ENCODE measurements around the gene CEMIP. TPM values are rescaled to one million over a fixed set of nuclear protein-coding genes. Genes with fewer than 3 reads are reported as not detected.

Gene CEMIP
- total and polyA plus RNA-seq, 12 donors: 0.08 to 2.2 (median 0.35) TPM

DNA sequence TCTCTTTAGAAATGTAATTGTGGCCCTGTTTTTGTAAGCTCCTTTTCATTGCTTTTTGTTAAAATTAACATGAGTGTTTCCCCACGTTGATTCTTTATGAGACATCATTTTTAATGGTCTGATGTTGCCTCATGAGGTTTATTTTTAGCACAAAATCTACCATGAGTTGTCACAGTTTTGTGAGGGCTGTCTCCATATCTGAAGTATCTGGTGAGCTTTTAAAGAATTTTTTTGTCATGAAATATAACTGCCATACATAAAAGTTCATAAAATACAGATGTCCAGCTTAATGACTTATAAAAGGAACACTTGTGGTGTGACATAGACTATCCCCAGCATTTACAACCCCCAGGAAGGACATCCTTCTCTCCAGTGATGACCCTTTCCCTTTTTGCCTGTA lies 34.3 kb upstream of the CEMIP start:
- peak overlapping the region in 1 of 5 donors; percentile 8 for H3K27ac ChIP-seq
- WGBS, 4 donors: 9 to 17% (median 11%) methylated on average over 1 of the region's 1 CpG

DNA sequence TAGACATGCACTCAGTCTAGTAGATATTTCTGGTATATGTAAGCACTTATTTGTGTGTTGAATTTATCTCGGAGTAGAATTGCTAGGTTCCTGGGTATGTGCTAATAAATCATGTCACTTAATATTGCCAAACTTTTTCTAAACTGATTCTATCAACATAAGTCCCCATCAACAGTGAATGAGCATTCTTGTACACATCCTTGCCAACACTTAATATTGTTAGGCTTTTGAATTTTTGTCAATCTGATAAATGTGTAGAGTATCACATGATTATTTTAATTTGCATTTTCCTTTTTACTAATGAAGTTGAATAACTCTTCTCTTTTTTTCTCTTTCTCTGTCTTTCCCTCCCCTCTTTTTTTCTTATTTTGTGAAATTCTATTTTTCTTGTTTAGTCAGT lies 33.3 kb upstream of the CEMIP start:
- H3K4me1 ChIP-seq (replicated peaks in 1 of 2): peaks cover 0 to 3% of the 10 kb centered on the region in 2 donors
- intact Hi-C loops (cut with DNase I): no loop called here
- H3K27me3 ChIP-seq: no peaks in the 10 kb centered on the region
- DNase-seq: no peak
- H3K9me3 ChIP-seq (replicated peaks in 1 of 3): no peaks in the 10 kb centered on the region
- no peak overlapping the region for H3K4me3 ChIP-seq
- H3K27ac ChIP-seq: no peak overlapping the region
- TF ChIP-seq, protein P1, sequence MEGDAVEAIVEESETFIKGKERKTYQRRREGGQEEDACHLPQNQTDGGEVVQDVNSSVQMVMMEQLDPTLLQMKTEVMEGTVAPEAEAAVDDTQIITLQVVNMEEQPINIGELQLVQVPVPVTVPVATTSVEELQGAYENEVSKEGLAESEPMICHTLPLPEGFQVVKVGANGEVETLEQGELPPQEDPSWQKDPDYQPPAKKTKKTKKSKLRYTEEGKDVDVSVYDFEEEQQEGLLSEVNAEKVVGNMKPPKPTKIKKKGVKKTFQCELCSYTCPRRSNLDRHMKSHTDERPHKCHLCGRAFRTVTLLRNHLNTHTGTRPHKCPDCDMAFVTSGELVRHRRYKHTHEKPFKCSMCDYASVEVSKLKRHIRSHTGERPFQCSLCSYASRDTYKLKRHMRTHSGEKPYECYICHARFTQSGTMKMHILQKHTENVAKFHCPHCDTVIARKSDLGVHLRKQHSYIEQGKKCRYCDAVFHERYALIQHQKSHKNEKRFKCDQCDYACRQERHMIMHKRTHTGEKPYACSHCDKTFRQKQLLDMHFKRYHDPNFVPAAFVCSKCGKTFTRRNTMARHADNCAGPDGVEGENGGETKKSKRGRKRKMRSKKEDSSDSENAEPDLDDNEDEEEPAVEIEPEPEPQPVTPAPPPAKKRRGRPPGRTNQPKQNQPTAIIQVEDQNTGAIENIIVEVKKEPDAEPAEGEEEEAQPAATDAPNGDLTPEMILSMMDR (IDR thresholded peaks at IDR 0.05): no peak
- no peak for TF ChIP-seq POLR2A (IDR thresholded peaks at IDR 0.05)
- WGBS, 4 donors: 38 to 60% (median 48%) methylated on average over 1 of the region's 1 CpG
- H3K36me3 ChIP-seq (replicated peaks in 1 of 2): no peaks in the 10 kb centered on the region

More for the DNA sequence above, 34.3 kb upstream of the CEMIP start:
- Histone ChIP-seq H3K4me1 (replicated peaks in 1 of 2) (peaks cover 0 to 3% of the 10 kb centered on the region in 2 donors), H3K36me3 (replicated peaks in 1 of 2) (no peaks in the 10 kb centered on the region), H3K9me3 (replicated peaks in 1 of 3) (no peaks in the 10 kb centered on the region), H3K27me3 (no peaks in the 10 kb centered on the region), H3K4me3 (no peak overlapping the region)
- TF ChIP-seq, protein P1 (IDR thresholded peaks at IDR 0.05): no peak
- no peak for TF ChIP-seq POLR2A (IDR thresholded peaks at IDR 0.05)
- intact Hi-C loops (cut with DNase I): no loop called here
- no peak for DNase-seq

DNA sequence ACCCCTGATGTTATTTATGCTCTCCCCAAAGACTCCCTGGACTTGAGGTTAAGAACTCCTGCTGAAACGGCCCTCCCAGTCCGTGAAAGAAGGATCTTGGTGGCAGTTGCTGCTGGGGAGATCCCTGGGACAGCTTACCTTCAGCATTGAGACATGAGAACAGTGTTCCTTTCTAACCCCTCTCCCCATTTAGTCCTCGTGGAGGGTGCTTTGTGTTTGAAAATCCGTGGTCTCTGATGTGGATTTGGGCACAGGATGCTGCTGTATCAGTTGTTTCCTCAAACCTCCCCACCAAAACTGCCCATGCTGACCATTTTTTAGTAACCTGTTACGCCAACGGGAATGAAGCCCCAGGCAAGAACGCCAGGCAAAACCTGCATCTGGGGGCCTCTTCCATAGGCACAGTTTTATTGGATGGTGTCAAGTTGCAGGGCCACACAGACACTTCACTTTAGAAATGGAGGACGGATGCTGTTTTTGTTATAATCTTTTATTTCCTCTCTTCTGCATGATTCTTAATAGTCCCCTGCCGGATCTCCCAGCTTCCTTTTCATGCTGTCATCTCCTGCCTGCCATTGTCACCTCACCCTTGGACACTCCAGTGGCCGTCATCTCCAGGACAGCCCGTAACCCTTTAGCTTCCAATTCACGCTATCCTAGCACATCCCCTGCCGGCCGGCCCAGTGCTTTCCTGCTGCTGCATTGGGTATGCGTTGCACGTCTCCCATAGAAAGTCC lies 31.7 kb upstream of the CEMIP start:
- 69 to 77% (median 71%) methylated on average over 14 to 16 of the region's 16 CpGs for WGBS, 4 donors
- Histone ChIP-seq H3K9me3 (replicated peaks in 1 of 3) (no peaks in the 10 kb centered on the region), H3K4me1 (replicated peaks in 1 of 2) (peaks cover 0 to 3% of the 10 kb centered on the region in 2 donors), H3K27ac (no peak overlapping the region), H3K36me3 (replicated peaks in 1 of 2) (no peaks in the 10 kb centered on the region), H3K4me3 (no peak overlapping the region), H3K27me3 (no peaks in the 10 kb centered on the region)
- TF ChIP-seq, protein P1 (IDR thresholded peaks at IDR 0.05): no peak
- TF ChIP-seq POLR2A (IDR thresholded peaks at IDR 0.05): no peak
- DNase-seq: no peak
- intact Hi-C loops (cut with DNase I): no loop called here

DNA sequence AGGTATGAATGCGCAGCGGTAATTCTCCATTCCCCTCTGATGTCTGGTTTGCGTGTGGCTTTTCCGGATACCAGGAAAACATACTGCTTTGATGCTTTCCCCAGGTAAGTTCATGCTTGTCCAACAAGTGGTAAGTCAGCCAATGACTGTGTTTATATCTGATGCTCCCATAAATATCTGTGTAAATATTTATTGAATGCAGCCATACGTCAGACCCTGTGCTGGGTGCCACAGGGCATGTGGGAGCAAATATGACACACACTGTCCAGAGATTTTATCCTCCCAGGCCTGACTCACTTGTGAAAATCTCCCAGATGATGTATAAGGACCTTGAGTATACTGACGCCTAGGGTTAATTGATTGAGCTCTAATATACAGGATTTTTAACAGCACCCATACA lies 29.6 kb upstream of the CEMIP start:
- no peak overlapping the region for H3K27ac ChIP-seq
- TF ChIP-seq, protein P1 (IDR thresholded peaks at IDR 0.05): no peak
- no peak for TF ChIP-seq POLR2A (IDR thresholded peaks at IDR 0.05)
- no peaks in the 10 kb centered on the region for H3K27me3 ChIP-seq
- WGBS, 4 donors: 89 to 94% (median 90%) methylated on average over 6 of the region's 6 CpGs
- H3K9me3 ChIP-seq (replicated peaks in 1 of 3): no peaks in the 10 kb centered on the region
- no peak for DNase-seq
- intact Hi-C loops (cut with DNase I): no loop called here
- H3K4me1 ChIP-seq (replicated peaks in 1 of 2): peaks cover 0 to 2% of the 10 kb centered on the region in 2 donors
- no peaks in the 10 kb centered on the region for H3K36me3 ChIP-seq (replicated peaks in 1 of 2)
- H3K4me3 ChIP-seq: no peak overlapping the region

Measured in adrenal gland (tissue), 12 donors.